ENCODE measurements around the gene SLC38A9. TPM values are rescaled to one million over a fixed set of nuclear protein-coding genes. Genes with fewer than 3 reads are reported as not detected.

The SLC38A9 gene
- total RNA-seq, 2 donors from 2014 or later: 16.6 to 19.6 TPM

DNA sequence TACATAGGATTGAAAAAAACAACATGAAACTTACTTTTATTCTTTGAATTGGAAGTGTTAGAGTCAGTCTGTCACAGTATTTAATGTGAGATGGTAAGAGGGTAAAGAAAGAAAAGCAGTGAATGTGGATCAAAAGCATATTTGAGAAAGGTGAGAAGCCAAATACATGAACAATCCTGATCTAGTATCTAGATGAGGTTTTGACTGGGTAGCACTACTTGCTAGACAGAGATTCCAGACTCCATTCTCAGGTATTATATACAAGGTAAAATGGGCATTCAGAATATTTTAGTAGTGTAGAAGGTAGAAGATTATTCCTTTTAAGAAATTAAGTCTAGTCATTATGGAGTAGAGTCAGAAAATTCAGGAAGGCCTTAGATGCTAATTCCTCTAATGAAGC is 62.2 kb downstream of the SLC38A9 start:
- TF ChIP-seq, protein P1, sequence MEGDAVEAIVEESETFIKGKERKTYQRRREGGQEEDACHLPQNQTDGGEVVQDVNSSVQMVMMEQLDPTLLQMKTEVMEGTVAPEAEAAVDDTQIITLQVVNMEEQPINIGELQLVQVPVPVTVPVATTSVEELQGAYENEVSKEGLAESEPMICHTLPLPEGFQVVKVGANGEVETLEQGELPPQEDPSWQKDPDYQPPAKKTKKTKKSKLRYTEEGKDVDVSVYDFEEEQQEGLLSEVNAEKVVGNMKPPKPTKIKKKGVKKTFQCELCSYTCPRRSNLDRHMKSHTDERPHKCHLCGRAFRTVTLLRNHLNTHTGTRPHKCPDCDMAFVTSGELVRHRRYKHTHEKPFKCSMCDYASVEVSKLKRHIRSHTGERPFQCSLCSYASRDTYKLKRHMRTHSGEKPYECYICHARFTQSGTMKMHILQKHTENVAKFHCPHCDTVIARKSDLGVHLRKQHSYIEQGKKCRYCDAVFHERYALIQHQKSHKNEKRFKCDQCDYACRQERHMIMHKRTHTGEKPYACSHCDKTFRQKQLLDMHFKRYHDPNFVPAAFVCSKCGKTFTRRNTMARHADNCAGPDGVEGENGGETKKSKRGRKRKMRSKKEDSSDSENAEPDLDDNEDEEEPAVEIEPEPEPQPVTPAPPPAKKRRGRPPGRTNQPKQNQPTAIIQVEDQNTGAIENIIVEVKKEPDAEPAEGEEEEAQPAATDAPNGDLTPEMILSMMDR (IDR thresholded peaks at IDR 0.05): no peak
- no peak for ATAC-seq (ENCODE audit: insufficient number of reproducible peaks, low FRiP score, low read depth)
- no peaks in the 10 kb centered on the region for H3K36me3 ChIP-seq

DNA sequence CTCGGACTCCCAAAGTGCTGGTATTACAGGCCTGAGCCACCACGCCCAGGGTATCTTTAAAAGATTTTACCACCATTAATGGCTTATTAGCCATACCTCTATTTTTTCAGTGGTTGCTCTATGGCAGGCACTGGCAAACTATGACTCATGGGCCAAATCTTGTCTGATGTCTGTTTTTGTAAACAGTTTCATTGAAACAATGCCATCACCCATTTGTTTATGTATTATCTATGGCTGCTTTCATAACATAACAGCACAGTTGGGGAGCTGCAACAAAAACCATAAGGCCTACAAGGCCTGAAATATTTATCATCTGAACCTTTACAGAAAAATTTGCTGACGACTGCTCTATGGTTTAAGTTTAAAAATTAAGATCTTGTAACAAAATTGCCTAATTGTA is 66.8 kb downstream of the SLC38A9 start:
- H3K27me3 ChIP-seq (replicated peaks; ENCODE audit: insufficient read depth): no peaks in the 10 kb centered on the region
- no peaks in the 10 kb centered on the region for H3K4me1 ChIP-seq (ENCODE audit: control insufficient read depth in 1 of 2, low read depth in 2 of 2)
- no peak overlapping the region for H3K27ac ChIP-seq
- no peaks in the 10 kb centered on the region for H3K9me3 ChIP-seq
- DNase-seq (ENCODE audit: low spot score) (no peak), ATAC-seq (ENCODE audit: insufficient number of reproducible peaks, low FRiP score, low read depth) (no peak)
- TF ChIP-seq, protein P1 (IDR thresholded peaks at IDR 0.05): no peak
- no peaks in the 10 kb centered on the region for H3K36me3 ChIP-seq
- no peak overlapping the region for H3K4me3 ChIP-seq

More for the DNA sequence above, 62.2 kb downstream of the SLC38A9 start:
- no peaks in the 10 kb centered on the region for H3K9me3 ChIP-seq
- no peak overlapping the region for H3K4me3 ChIP-seq
- no peaks in the 10 kb centered on the region for H3K27me3 ChIP-seq (replicated peaks; ENCODE audit: insufficient read depth)
- H3K4me1 ChIP-seq (ENCODE audit: control insufficient read depth in 1 of 2, low read depth in 2 of 2): no peaks in the 10 kb centered on the region
- H3K27ac ChIP-seq: no peak overlapping the region
- no peak for DNase-seq (ENCODE audit: low spot score)

DNA sequence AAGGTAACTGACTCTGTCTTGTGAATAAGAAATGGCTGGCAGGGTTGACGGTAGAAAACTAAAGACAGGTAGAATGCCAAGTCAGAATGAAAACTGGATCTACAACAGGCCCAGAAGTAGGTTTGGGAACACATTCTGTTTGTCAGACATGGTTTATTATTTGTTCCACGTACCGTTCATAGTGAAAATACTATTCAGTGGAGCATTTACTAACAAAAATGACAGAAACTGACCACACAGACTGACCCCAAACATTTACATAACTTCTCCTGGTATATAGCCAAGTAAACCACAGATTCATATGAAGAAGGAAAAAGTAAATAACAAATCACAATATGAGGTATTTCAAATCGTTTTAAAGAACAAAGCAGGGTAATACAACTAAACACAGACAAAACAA is 73.7 kb downstream of the SLC38A9 start:
- H3K27ac ChIP-seq: peak overlapping the region in 1 of 2 donors; percentile 23

DNA sequence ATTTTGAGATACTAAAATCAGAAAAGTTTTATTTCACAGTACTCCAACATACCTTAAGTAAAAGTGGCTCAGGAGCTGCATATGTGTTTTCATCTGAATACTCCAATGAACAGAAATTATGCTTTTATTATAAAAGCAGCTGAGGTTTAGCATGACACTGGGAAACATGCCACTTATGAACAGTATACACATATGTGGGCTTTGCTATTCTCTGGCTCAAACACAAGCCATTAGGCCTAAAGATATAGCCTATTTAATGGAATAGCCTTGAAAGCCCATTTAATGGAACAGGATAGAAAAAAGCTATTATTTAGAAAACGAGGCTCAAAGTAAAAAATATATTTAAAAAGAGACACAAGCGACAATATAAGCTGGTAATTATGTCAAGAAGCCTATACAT is 74.1 kb downstream of the SLC38A9 start:
- ATAC-seq (ENCODE audit: insufficient number of reproducible peaks, low FRiP score, low read depth) (no peak), DNase-seq (ENCODE audit: low spot score) (no peak)
- no peak overlapping the region for H3K4me3 ChIP-seq
- H3K9me3 ChIP-seq: no peaks in the 10 kb centered on the region
- TF ChIP-seq, protein P1 (IDR thresholded peaks at IDR 0.05): no peak
- no peaks in the 10 kb centered on the region for H3K27me3 ChIP-seq (replicated peaks; ENCODE audit: insufficient read depth)
- H3K27ac ChIP-seq: peak overlapping the region in 1 of 2 donors; percentile 23
- no peaks in the 10 kb centered on the region for H3K36me3 ChIP-seq
- peaks cover 33 to 51% of the 10 kb centered on the region in 2 donors for H3K4me1 ChIP-seq (ENCODE audit: control insufficient read depth in 1 of 2, low read depth in 2 of 2)

More for the DNA sequence above, 73.7 kb downstream of the SLC38A9 start:
- ATAC-seq (ENCODE audit: insufficient number of reproducible peaks, low FRiP score, low read depth) (no peak), DNase-seq (ENCODE audit: low spot score) (no peak)
- Histone ChIP-seq H3K4me3 (no peak overlapping the region), H3K27me3 (replicated peaks; ENCODE audit: insufficient read depth) (no peaks in the 10 kb centered on the region), H3K4me1 (ENCODE audit: control insufficient read depth in 1 of 2, low read depth in 2 of 2) (peaks cover 31 to 47% of the 10 kb centered on the region in 2 donors), H3K36me3 (no peaks in the 10 kb centered on the region), H3K9me3 (no peaks in the 10 kb centered on the region)
- TF ChIP-seq, protein P1 (IDR thresholded peaks at IDR 0.05): no peak

DNA sequence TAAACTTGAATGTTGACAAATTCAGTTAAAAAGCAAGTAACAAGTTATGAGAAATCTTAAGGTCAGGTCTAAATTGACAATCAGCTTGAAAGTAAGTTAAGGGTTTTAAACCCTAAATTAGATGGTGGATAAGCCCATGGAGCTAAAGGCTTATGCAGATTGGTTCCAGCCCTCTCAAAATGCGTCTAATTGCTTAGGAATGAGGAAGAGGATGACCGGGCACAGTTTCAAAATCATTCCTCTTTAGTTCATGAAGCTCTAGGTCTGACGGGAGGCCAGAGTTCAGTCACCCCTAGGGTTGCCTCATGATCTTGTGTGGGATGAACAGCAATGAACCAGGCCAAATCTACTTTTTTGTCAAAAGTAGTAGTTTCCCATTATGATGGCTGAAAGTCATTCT is 75.4 kb downstream of the SLC38A9 start:
- ATAC-seq (ENCODE audit: insufficient number of reproducible peaks, low FRiP score, low read depth) (no peak), DNase-seq (ENCODE audit: low spot score) (no peak)
- Histone ChIP-seq H3K4me3 (no peak overlapping the region), H3K27me3 (replicated peaks; ENCODE audit: insufficient read depth) (no peaks in the 10 kb centered on the region), H3K9me3 (no peaks in the 10 kb centered on the region), H3K36me3 (no peaks in the 10 kb centered on the region), H3K4me1 (ENCODE audit: control insufficient read depth in 1 of 2, low read depth in 2 of 2) (peaks cover 33 to 53% of the 10 kb centered on the region in 2 donors), H3K27ac (peak overlapping the region in 1 of 2 donors; percentile 11)
- TF ChIP-seq, protein P1 (IDR thresholded peaks at IDR 0.05): no peak
